H1 (cell line): Measurements from ENCODE around the gene ITPKB. TPM values are rescaled to one million over a fixed set of nuclear protein-coding genes. Genes with fewer than 3 reads are reported as not detected.

ENCODE experiments used
- CTCF ChIA-PET: fragments of 300-600 bp; sonication (Branson Sonifier 250); formaldehyde crosslinking; loops from one replicate; lab custom pipeline; 2021; ENCODE audit not compliant: partially characterized antibody; lab: Charles Lee
- POLR2A ChIA-PET: fragments of 300-600 bp; sonication (Branson Sonifier 250); formaldehyde crosslinking; loops from one replicate; lab custom pipeline; 2021; ENCODE audit warnings: inconsistent platforms; ENCODE audit not compliant: partially characterized antibody; lab: Charles Lee
- DNase-seq, 2 experiments: peaks; one replicate each; pipeline versions ENCODE4 v3.0.0 to v3.0.0-alpha.2; 2010 to 2022; ENCODE audit warnings: low spot score in 2 of 2, low read depth in 1 of 2, mixed read lengths in 1 of 2
- FAIRE-seq: peaks from 2 replicates; lab custom pipeline; 2011; peaks lifted over from hg19 to GRCh38; lab: Jason Lieb, UNC
- H2AFZ ChIP-seq: 2 replicates; pipeline ENCODE4 v1.8.1; 2012; ENCODE audit warnings: low read length, inconsistent platforms
- H2AK5ac ChIP-seq: 2 replicates; pipeline ENCODE4 v1.6.1; 2013; ENCODE audit warnings: low read depth, low read length
- H2BK120ac ChIP-seq: replicated peaks from 2 replicates; pipeline ENCODE3; 2013; ENCODE audit warnings: low read depth, low read length, inconsistent platforms
- H2BK12ac ChIP-seq: 2 replicates; pipeline ENCODE4 v1.6.1; 2013; ENCODE audit warnings: low read depth, low read length
- H2BK15ac ChIP-seq: 2 replicates; pipeline ENCODE4 v1.6.1; 2013; ENCODE audit warnings: low read length
- H2BK20ac ChIP-seq: 2 replicates; pipeline ENCODE4 v1.6.1; 2013; ENCODE audit warnings: low read length
- H2BK5ac ChIP-seq: 2 replicates; pipeline ENCODE4 v1.6.1; 2013; ENCODE audit warnings: low read depth, low read length
- H3K14ac ChIP-seq: 2 replicates; pipeline ENCODE4 v1.6.1; 2013; ENCODE audit warnings: inconsistent platforms; ENCODE audit not compliant: insufficient read length
- H3K18ac ChIP-seq: 2 replicates; pipeline ENCODE4 v1.6.1; 2013; ENCODE audit warnings: low read length; ENCODE audit errors: extremely low read depth
- H3K23ac ChIP-seq: 2 replicates; pipeline ENCODE4 v1.6.1; 2013; ENCODE audit warnings: inconsistent platforms; ENCODE audit not compliant: insufficient read length
- H3K23me2 ChIP-seq: 2 replicates; pipeline ENCODE4 v1.6.1; 2013; ENCODE audit warnings: low read depth, low read length
- H3K27ac ChIP-seq: 2 replicates; pipeline ENCODE4 v1.6.1; 2011; ENCODE audit warnings: low read depth, low read length, inconsistent platforms
- H3K27me3 ChIP-seq, 4 experiments: replicated peaks in 1 of 4; 1 replicate in 1 of 4; 2 replicates in 3 of 4; pipeline versions ENCODE4 v1.6.1 to v1.8.1; 2011 to 2013; ENCODE audit warnings: low read length in 3 of 4, mild to moderate bottlenecking in 3 of 4, inconsistent platforms in 2 of 4, mixed read lengths in 2 of 4, moderate library complexity in 1 of 4; ENCODE audit not compliant: control insufficient read depth in 3 of 4, insufficient read depth in 3 of 4; ENCODE audit errors: extremely low read depth in 1 of 4
- H3K36me3 ChIP-seq, 4 experiments: 2 replicates each; pipeline versions ENCODE4 v1.6.1 to v1.8.1; 2011 to 2013; ENCODE audit warnings: mild to moderate bottlenecking in 4 of 4, low read length in 3 of 4, moderate library complexity in 2 of 4, control low read depth in 1 of 4, inconsistent platforms in 1 of 4; ENCODE audit not compliant: insufficient read depth in 4 of 4, control insufficient read depth in 2 of 4
- H3K4ac ChIP-seq: replicated peaks from 2 replicates; pipeline ENCODE3; 2013; ENCODE audit warnings: low read length, low read depth, mixed read lengths, inconsistent platforms; ENCODE audit not compliant: insufficient read length
- H3K4me1 ChIP-seq, 4 experiments: replicated peaks in 1 of 4; 1 replicate in 1 of 4; 2 replicates in 3 of 4; pipeline versions ENCODE4 v1.6.1 to v1.8.1; 2011 to 2013; ENCODE audit warnings: low read length in 3 of 4, inconsistent platforms in 2 of 4, mixed read lengths in 1 of 4; ENCODE audit not compliant: insufficient read depth in 4 of 4, control insufficient read depth in 3 of 4
- H3K4me2 ChIP-seq, 2 experiments: 2 replicates each; pipeline versions ENCODE4 v1.6.1 to v1.8.1; 2011 to 2013; ENCODE audit warnings: low read depth in 2 of 2, low read length in 2 of 2, control low read depth in 1 of 2, inconsistent platforms in 1 of 2, mild to moderate bottlenecking in 1 of 2; ENCODE audit not compliant: insufficient read depth in 1 of 2
- H3K4me3 ChIP-seq, 4 experiments: fragments of 200-600, 300-600 bp in 1 of 4; sonication (generic), shearing (Covaris generic), sonication (Bioruptor Twin) in 1 of 4; 2 replicates each; pipeline versions ENCODE4 v1.5.1 to v1.8.1; 2011 to 2016; ENCODE audit warnings: low read length in 4 of 4, low read depth in 3 of 4, control low read depth in 2 of 4, inconsistent platforms in 2 of 4, mild to moderate bottlenecking in 2 of 4, mixed read lengths in 1 of 4, moderate library complexity in 1 of 4; ENCODE audit not compliant: insufficient read depth in 2 of 4; ENCODE audit errors: extremely low read depth in 1 of 4
- H3K56ac ChIP-seq: replicated peaks from 2 replicates; pipeline ENCODE3; 2013; ENCODE audit warnings: low read depth, mild to moderate bottlenecking, mixed read lengths, low read length, inconsistent platforms; ENCODE audit not compliant: insufficient read length
- H3K79me1 ChIP-seq: 2 replicates; pipeline ENCODE4 v1.6.1; 2013; ENCODE audit warnings: low read depth, low read length, control low read depth
- H3K79me2 ChIP-seq, 2 experiments: 2 replicates each; pipeline versions ENCODE4 v1.6.1 to v1.8.1; 2012 to 2013; ENCODE audit warnings: low read length in 2 of 2, mild to moderate bottlenecking in 2 of 2, inconsistent platforms in 1 of 2; ENCODE audit not compliant: insufficient read depth in 2 of 2, control insufficient read depth in 1 of 2
- H3K9ac ChIP-seq, 4 experiments: replicated peaks in 1 of 4; 1 replicate in 1 of 4; 2 replicates in 3 of 4; pipeline versions ENCODE4 v1.6.1 to v1.8.1; 2011 to 2013; ENCODE audit warnings: low read depth in 3 of 4, low read length in 3 of 4, control low read depth in 2 of 4, mild to moderate bottlenecking in 2 of 4, moderate library complexity in 2 of 4, inconsistent platforms in 1 of 4; ENCODE audit errors: extremely low read depth in 1 of 4
- H3K9me3 ChIP-seq, 2 experiments: 2 replicates each; pipeline versions ENCODE4 v1.6.1 to v1.8.1; 2012 to 2013; ENCODE audit warnings: mild to moderate bottlenecking in 2 of 2, moderate library complexity in 2 of 2, control low read depth in 1 of 2, inconsistent platforms in 1 of 2, low read depth in 1 of 2, low read length in 1 of 2, mixed read lengths in 1 of 2; ENCODE audit not compliant: insufficient read depth in 2 of 2
- H4K20me1 ChIP-seq, 2 experiments: replicated peaks in 1 of 2; 2 replicates each; pipeline versions ENCODE3 to v1.8.1; 2011 to 2013; ENCODE audit warnings: inconsistent platforms in 2 of 2, low read length in 2 of 2, mild to moderate bottlenecking in 1 of 2; ENCODE audit not compliant: insufficient read depth in 2 of 2, control insufficient read depth in 1 of 2
- H4K5ac ChIP-seq: 2 replicates; pipeline ENCODE4 v1.6.1; 2013; ENCODE audit warnings: low read length, low read depth, mixed read lengths, inconsistent platforms; ENCODE audit not compliant: insufficient read length
- H4K8ac ChIP-seq: 2 replicates; pipeline ENCODE4 v1.8.0; 2013; ENCODE audit warnings: mild to moderate bottlenecking, moderate library complexity, low read length, inconsistent platforms; ENCODE audit not compliant: insufficient read depth; ENCODE audit errors: extremely low read depth
- H4K91ac ChIP-seq: replicated peaks from 2 replicates; pipeline ENCODE3; 2013; ENCODE audit warnings: low read length, mixed read lengths, inconsistent platforms; ENCODE audit not compliant: insufficient read length
- BRCA1 ChIP-seq: IDR thresholded peaks from 2 replicates; pipeline ENCODE4 v1.6.1; 2012; ENCODE audit warnings: low read depth, low read length, improper control_type of control experiment
- CHD1 ChIP-seq: IDR thresholded peaks from 2 replicates; pipeline ENCODE4 v1.6.1; 2012; ENCODE audit warnings: low read depth, low read length, improper control_type of control experiment
- EZH2 ChIP-seq: fragments of 200-600 bp; sonication (generic); IDR thresholded peaks from 2 replicates; pipeline ENCODE4 v1.7.1; 2012; ENCODE audit warnings: low read depth, mild to moderate bottlenecking, moderate library complexity, low read length, inconsistent platforms; ENCODE audit not compliant: severe bottlenecking
- FOSL1 ChIP-seq: IDR thresholded peaks from 2 replicates; pipeline ENCODE4 v1.6.1; 2011; ENCODE audit warnings: mild to moderate bottlenecking, low read depth, low read length, moderate library complexity; ENCODE audit not compliant: insufficient read depth
- HDAC2 ChIP-seq, 2 experiments: fragments of 300-600 bp in 1 of 2; sonication (generic) in 1 of 2; IDR thresholded peaks; 2 replicates each; pipeline ENCODE4 v1.6.1; 2011 to 2012; ENCODE audit warnings: low read depth in 2 of 2, low read length in 2 of 2, mild to moderate bottlenecking in 2 of 2, moderate library complexity in 2 of 2, borderline replicate concordance in 1 of 2, inconsistent platforms in 1 of 2
- JUND ChIP-seq: IDR thresholded peaks from 2 replicates; pipeline ENCODE4 v1.6.1; 2011; ENCODE audit warnings: mild to moderate bottlenecking, improper control_type of control experiment, low read length
- KDM1A ChIP-seq: fragments of 200-600, 300-600 bp; sonication (generic); IDR thresholded peaks from 2 replicates; pipeline ENCODE4 v1.7.1; 2016; ENCODE audit warnings: mild to moderate bottlenecking, low read length, borderline replicate concordance
- NANOG ChIP-seq: IDR thresholded peaks from 2 replicates; pipeline ENCODE4 v1.6.1; 2011; ENCODE audit warnings: low read length, low read depth, mild to moderate bottlenecking, inconsistent platforms; ENCODE audit not compliant: insufficient read depth, poor library complexity, severe bottlenecking
- POLR2A ChIP-seq, 2 experiments: IDR thresholded peaks; 1 replicate in 1 of 2; 2 replicates in 1 of 2; pipeline ENCODE4 v1.6.1; 2011; ENCODE audit warnings: low read depth in 2 of 2, low read length in 2 of 2, mild to moderate bottlenecking in 2 of 2; ENCODE audit errors: control extremely low read depth in 1 of 2
- POU5F1 ChIP-seq: IDR thresholded peaks from 2 replicates; pipeline ENCODE4 v1.6.1; 2011; ENCODE audit warnings: low read depth, mild to moderate bottlenecking, low read length, moderate library complexity
- RFX5 ChIP-seq: IDR thresholded peaks from 2 replicates; pipeline ENCODE4 v1.6.1; 2011; ENCODE audit warnings: low read depth, low read length, improper control_type of control experiment, borderline replicate concordance
- SP2 ChIP-seq: IDR thresholded peaks from 2 replicates; pipeline ENCODE4 v1.6.1; 2012; ENCODE audit warnings: mild to moderate bottlenecking, low read length, inconsistent platforms
- SP4 ChIP-seq: IDR thresholded peaks from 2 replicates; pipeline ENCODE4 v1.6.1; 2012; ENCODE audit warnings: low read length, inconsistent platforms
- SRF ChIP-seq: IDR thresholded peaks from 2 replicates; pipeline ENCODE4 v1.6.1; 2011; ENCODE audit warnings: mild to moderate bottlenecking, low read depth, low read length, moderate library complexity
- WGBS, 2 experiments: shearing (Covaris generic) in 1 of 2; methylation state at CpG; one replicate each; pipeline versions ENCODE4 v1.1.6 to v1.1.7; 2013 to 2015; ENCODE audit warnings: low lambda C conversion rate in 2 of 2, mixed read lengths in 2 of 2, inconsistent platforms in 1 of 2, low coverage in 1 of 2, missing lambda C conversion rate in 1 of 2; ENCODE audit not compliant: insufficient replicate concordance in 2 of 2, insufficient coverage in 1 of 2, insufficient read length in 1 of 2; ENCODE audit errors: extremely low coverage in 1 of 2, missing lambda C conversion rate in 1 of 2; 5-methylcytosine and 5-hydroxymethylcytosine counted together
- polyA plus RNA-seq, 7 experiments: library from polyadenylated mRNA; depleted of rRNA in 3 of 7; stranded (reverse) in 5 of 7; unstranded in 2 of 7; fragments of >200 nt in 5 of 7; fragments of 200-250 nt in 2 of 7; gene quantifications; 1 replicate in 5 of 7; 2 replicates in 1 of 7; 4 replicates in 1 of 7; pipeline versions ENCODE4 v1.2.1 to v1.2.3, GENCODE V29; 2011 to 2013; ENCODE audit warnings: missing spikeins in 2 of 7, mixed read lengths in 2 of 7
- total RNA-seq: library from RNA; stranded (reverse); fragmentation: NEBNext Ultra II Directional; extraction: Animal tissue kit (Norgen Biotek cat#: 25700); gene quantifications from 2 replicates; pipeline ENCODE4 v1.2.1, GENCODE V29; 2021
- TF ChIP-seq, protein P1 (sequence below): IDR thresholded peaks from 2 replicates; pipeline ENCODE4 v1.6.1; 2012; ENCODE audit warnings: inconsistent platforms

Gene ITPKB
- total and polyA plus RNA-seq, 2 of the 8 experiments (the other 6 are each of a cell fraction or from before 2014, with no cell fraction given) = 1.7 to 4.8 TPM

DNA sequence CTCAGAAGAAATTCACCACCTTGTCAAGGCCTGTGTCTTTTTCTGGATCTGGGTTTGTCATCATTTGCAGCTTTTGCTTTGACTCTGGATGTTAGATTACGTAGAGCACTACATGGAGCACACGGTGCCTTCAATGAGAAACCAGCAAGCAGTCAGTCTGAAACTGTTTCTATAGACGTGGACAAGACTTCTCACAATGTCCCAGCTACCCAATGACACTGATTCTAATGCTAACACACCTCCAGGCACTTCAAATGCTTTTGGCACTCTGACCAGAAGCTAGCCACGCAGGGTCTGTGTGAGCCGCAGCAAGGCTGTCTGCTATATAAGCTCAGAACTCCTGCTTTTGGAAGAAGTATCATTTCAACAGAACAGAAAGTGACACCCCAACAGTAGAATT lies 38.2 kb downstream of the ITPKB start:
- Histone ChIP-seq H3K56ac (no peak overlapping the region), H3K27ac (no peak overlapping the region), H3K18ac (no peak overlapping the region), H3K14ac (no peak overlapping the region), H2BK12ac (no peak overlapping the region), H3K9me3 (no peaks in the 10 kb centered on the region), H3K27me3 (no peaks in the 10 kb centered on the region), H3K79me1 (no peaks in the 10 kb centered on the region), H3K23ac (no peak overlapping the region), H2AK5ac (no peak overlapping the region), H4K5ac (no peak overlapping the region), H2BK120ac (no peak overlapping the region), H2BK15ac (no peak overlapping the region), H4K20me1 (no peaks in the 10 kb centered on the region), H3K4me3 (no peak overlapping the region), H3K4me2 (no peak overlapping the region), H2AFZ (no peak overlapping the region), H2BK5ac (no peak overlapping the region), H4K91ac (no peak overlapping the region), H3K9ac (no peak overlapping the region), H3K4ac (no peak overlapping the region), H2BK20ac (no peak overlapping the region), H3K79me2 (no peaks in the 10 kb centered on the region), H3K36me3 (no peaks in the 10 kb centered on the region), H3K23me2 (no peaks in the 10 kb centered on the region; the same call in 1 of the 2 replicates), H4K8ac (no peak overlapping the region), H3K4me1 (peaks cover 4 to 11% (median 7%) of the 10 kb centered on the region in 4 experiments; a peak in 4 of 7 replicates)
- ChIA-PET POLR2A (interaction anchor here (1.2 kb wide), 1 partner anchor 13 kb away, joined by 3 read pairs; no protein-coding TSS in a partner anchor), CTCF (interaction anchor here (0.8 to 2.4 kb wide), 6 partner anchors 11 to 127 kb away, joined by 3 to 12 read pairs (median 3); no protein-coding TSS in a partner anchor)
- FAIRE-seq (no peak), DNase-seq (no peak)
- WGBS, 2 experiments = 88% methylated on average over 5 of the region's 5 CpGs; no CpG with 5 or more reads in 1 of the 2 experiments
- TF ChIP-seq HDAC2 (IDR thresholded peaks at IDR 0.05; ENCODE audit: borderline replicate concordance in 1 of 2, low read depth in 2 of 2, low read length in 2 of 2) (no peak), POU5F1 (no peak), SP2 (no peak), EZH2 (no peak), FOSL1 (no peak), NANOG (no peak), KDM1A (no peak), SRF (no peak), BRCA1 (no peak), POLR2A (IDR thresholded peaks at IDR 0.05; ENCODE audit: control extremely low read depth in 1 of 2, low read depth in 2 of 2, low read length in 2 of 2) (no peak), RFX5 (no peak), CHD1 (no peak), SP4 (no peak), JUND (no peak)
- TF ChIP-seq, protein P1, sequence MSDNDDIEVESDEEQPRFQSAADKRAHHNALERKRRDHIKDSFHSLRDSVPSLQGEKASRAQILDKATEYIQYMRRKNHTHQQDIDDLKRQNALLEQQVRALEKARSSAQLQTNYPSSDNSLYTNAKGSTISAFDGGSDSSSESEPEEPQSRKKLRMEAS = no peak
